Activated naive CD4-positive, alpha-beta T cell treated with anti-CD3 and anti-CD28 coated beads, Interleukin-2, amount 50 U/mL, for 72 hours (primary cell): ENCODE data around the gene CACNA1A. TPM values are rescaled to one million over a fixed set of nuclear protein-coding genes. Genes with fewer than 3 reads are reported as not detected.

ENCODE experiments used
- ATAC-seq, 2 donors: fragments of 150-1000 bp; cut with Tn5 transposase; 2 replicates each; pipeline ENCODE4 v1.10.0; 2021; ENCODE audit warnings: mild to moderate bottlenecking in 2 of 2, moderate library complexity in 2 of 2
- DNase-seq, 2 donors: peaks; one replicate each; pipeline ENCODE4 v3.0.0; 2021 to 2022; ENCODE audit warnings: low spot score in 2 of 2
- H3K27ac Mint-ChIP-seq, 2 donors: one replicate each; pipeline ENCODE4 v1.8.0; 2022; ENCODE audit warnings: mild to moderate bottlenecking in 2 of 2, mixed read lengths in 2 of 2
- H3K36me3 Mint-ChIP-seq, 2 donors: one replicate each; pipeline ENCODE4 v1.8.0; 2022; ENCODE audit warnings: mixed read lengths in 2 of 2
- H3K9me3 Mint-ChIP-seq, 2 donors: one replicate each; pipeline ENCODE4 v1.8.0; 2022; ENCODE audit warnings: mixed read lengths in 2 of 2
- total RNA-seq, 2 donors: library from RNA; stranded (reverse); gene quantifications; one replicate each; pipeline ENCODE4 v1.2.3, GENCODE V29; 2022

CACNA1A gene
- total RNA-seq, 2 donors from 2014 or later: 0.43 to 0.70 TPM

DNA sequence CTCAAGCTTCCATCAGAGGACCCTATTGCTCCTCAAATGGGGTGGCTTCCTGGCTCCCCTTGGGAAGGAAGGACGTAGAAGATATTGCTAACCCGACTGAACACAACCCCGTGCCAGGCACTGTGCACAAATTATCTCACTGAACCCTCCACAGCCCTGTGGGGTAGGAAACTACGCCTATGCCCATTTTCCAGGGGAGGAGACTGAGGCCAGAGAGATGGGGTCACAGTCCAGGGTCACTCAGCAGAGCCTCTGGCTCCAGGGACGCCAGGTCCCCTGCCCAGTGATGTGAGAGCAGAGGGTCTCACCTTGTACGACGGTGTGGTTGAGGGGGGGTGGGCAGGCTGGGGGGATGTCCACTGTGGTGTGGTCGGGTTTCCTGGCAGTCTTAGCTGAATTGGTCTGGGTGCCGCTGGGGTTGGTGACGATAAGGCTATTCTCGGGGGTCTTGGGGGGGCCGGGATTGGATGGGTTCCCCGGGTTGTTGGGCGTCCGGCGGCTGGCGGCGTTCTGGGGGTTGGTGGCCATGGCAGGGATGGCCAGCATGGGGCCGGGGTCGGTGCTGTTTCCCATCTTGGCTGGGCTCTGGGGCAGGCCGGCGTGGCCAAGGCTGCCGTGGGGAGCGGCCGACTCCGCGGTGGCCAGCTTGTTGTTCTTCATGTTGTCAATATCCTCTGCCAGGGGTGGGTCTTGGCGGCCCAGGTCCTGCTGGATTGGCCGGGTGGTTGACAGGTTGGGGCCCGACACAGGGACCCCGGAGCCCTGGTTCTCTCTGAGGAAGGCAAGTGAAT, 219.9 kb downstream of the CACNA1A start:
- ATAC-seq: no peak
- H3K9me3 Mint-ChIP-seq: no peaks in the 10 kb centered on the region

GRCh38 chr19:13284929-13285928, 221.1 kb downstream of the CACNA1A start:
- DNase-seq (no peak), ATAC-seq (no peak)
- Mint-ChIP-seq H3K9me3 (no peaks in the 10 kb centered on the region), H3K27ac (no peak overlapping the region), H3K36me3 (no peaks in the 10 kb centered on the region)

More for the DNA sequence above, 219.9 kb downstream of the CACNA1A start:
- Mint-ChIP-seq H3K27ac (no peak overlapping the region), H3K36me3 (no peaks in the 10 kb centered on the region)
- DNase-seq: no peak

- no peak for ATAC-seq
- DNase-seq: no peak
- H3K27ac Mint-ChIP-seq: no peak overlapping the region
- H3K36me3 Mint-ChIP-seq: no peaks in the 10 kb centered on the region
- no peaks in the 10 kb centered on the region for H3K9me3 Mint-ChIP-seq
Observed at GRCh38 chr19:13283871-13284270, 222.4 kb downstream of the CACNA1A start.

- ATAC-seq (no peak), DNase-seq (no peak)
- Mint-ChIP-seq H3K27ac (no peak overlapping the region), H3K36me3 (no peaks in the 10 kb centered on the region), H3K9me3 (no peaks in the 10 kb centered on the region)
Observed at GRCh38 chr19:13282486-13283065, 223.7 kb downstream of the CACNA1A start.

- H3K9me3 Mint-ChIP-seq: no peaks in the 10 kb centered on the region
- no peak overlapping the region for H3K27ac Mint-ChIP-seq
- DNase-seq: no peak
- no peaks in the 10 kb centered on the region for H3K36me3 Mint-ChIP-seq
- no peak for ATAC-seq
Observed at GRCh38 chr19:13281567-13282291, 224.6 kb downstream of the CACNA1A start.

GRCh38 chr19:13277104-13277809, 229.0 kb downstream of the CACNA1A start:
- ATAC-seq: peak; percentile 95
- Mint-ChIP-seq H3K9me3 (no peaks in the 10 kb centered on the region), H3K36me3 (no peaks in the 10 kb centered on the region), H3K27ac (peak overlapping the region; percentile 9 to 92)
- DNase-seq: peak; percentile 68 to 72

DNA sequence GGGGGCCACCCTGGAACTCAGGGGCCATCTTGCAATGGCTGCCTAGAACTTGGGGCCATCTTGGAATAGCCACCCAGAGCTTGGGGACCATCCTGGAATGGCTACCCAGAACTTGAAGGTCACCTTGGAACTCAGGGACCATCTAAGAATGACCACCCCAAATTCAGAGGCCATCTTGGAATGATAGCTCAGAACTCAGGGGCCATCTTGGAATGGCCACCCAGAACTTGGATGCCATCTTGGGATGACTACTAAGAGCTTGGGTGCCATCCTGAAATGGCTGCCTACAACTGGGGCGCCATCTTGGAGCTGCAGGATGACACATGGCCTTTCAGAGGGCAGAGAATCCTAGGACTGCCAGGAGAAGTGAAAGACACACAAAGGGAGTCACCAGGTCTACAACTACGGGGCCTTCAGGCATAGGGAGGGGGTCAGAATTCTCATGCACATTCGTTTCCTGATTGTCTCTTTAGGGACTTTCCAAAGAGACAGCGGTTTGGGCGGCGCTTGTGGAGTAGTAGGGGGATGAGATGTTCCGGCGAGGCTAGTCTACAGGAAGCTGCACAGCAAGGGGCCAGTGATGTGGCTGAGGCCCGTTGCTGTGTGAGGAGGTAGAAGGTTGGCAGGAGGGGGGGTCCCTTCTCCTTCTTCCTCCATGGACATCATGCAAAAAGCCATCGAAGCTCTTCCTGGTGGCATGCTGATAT, 231.1 kb downstream of the CACNA1A start:
- ATAC-seq (no peak), DNase-seq (no peak)
- H3K27ac Mint-ChIP-seq: no peak overlapping the region

GRCh38 chr19:13270514-13271105, 235.7 kb downstream of the CACNA1A start:
- Mint-ChIP-seq H3K36me3 (no peaks in the 10 kb centered on the region), H3K9me3 (no peaks in the 10 kb centered on the region)
- ATAC-seq: no peak

More for the DNA sequence above, 231.1 kb downstream of the CACNA1A start:
- Mint-ChIP-seq H3K36me3 (no peaks in the 10 kb centered on the region), H3K9me3 (no peaks in the 10 kb centered on the region)

GRCh38 chr19:13269348-13269747, 236.9 kb downstream of the CACNA1A start:
- Mint-ChIP-seq H3K9me3 (no peaks in the 10 kb centered on the region), H3K27ac (no peak overlapping the region), H3K36me3 (no peaks in the 10 kb centered on the region)
- DNase-seq: no peak
- no peak for ATAC-seq

More at GRCh38 chr19:13270514-13271105, 235.7 kb downstream of the CACNA1A start:
- H3K27ac Mint-ChIP-seq: no peak overlapping the region
- no peak for DNase-seq

- no peak for DNase-seq
- Mint-ChIP-seq H3K27ac (no peak overlapping the region), H3K9me3 (no peaks in the 10 kb centered on the region), H3K36me3 (no peaks in the 10 kb centered on the region)
- no peak for ATAC-seq
Observed at GRCh38 chr19:13267889-13268288, 238.4 kb downstream of the CACNA1A start.

- ATAC-seq (no peak), DNase-seq (no peak)
- H3K36me3 Mint-ChIP-seq: no peaks in the 10 kb centered on the region
- H3K27ac Mint-ChIP-seq: no peak overlapping the region
- no peaks in the 10 kb centered on the region for H3K9me3 Mint-ChIP-seq
Observed at GRCh38 chr19:13267131-13267530, 239.1 kb downstream of the CACNA1A start.

DNA sequence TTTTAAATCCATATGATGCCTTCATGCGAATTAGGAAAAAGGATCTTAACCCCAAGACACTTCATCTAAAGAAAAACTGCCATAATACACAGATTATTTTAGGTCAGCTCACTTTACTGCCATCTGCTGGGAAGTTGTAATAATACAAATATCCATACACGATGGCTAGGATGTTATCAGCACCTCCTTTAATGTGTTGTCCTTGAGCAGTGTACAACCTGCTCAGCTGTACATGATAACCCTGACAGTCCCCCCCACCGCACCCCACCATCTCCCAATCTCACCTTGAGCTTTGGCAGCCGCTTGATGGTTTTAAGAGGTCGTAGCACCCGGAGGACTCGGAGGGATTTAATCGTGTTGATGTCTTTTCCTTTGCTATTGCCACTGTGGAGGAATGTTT, 243.8 kb downstream of the CACNA1A start:
- H3K9me3 Mint-ChIP-seq: no peaks in the 10 kb centered on the region
- DNase-seq: no peak
- peaks cover 0 to 7% of the 10 kb centered on the region in 2 donors for H3K36me3 Mint-ChIP-seq
- H3K27ac Mint-ChIP-seq: peak overlapping the region in 1 of 2 donors; percentile 34
- ATAC-seq: peak in 1 of 2 donors; percentile 50

DNA sequence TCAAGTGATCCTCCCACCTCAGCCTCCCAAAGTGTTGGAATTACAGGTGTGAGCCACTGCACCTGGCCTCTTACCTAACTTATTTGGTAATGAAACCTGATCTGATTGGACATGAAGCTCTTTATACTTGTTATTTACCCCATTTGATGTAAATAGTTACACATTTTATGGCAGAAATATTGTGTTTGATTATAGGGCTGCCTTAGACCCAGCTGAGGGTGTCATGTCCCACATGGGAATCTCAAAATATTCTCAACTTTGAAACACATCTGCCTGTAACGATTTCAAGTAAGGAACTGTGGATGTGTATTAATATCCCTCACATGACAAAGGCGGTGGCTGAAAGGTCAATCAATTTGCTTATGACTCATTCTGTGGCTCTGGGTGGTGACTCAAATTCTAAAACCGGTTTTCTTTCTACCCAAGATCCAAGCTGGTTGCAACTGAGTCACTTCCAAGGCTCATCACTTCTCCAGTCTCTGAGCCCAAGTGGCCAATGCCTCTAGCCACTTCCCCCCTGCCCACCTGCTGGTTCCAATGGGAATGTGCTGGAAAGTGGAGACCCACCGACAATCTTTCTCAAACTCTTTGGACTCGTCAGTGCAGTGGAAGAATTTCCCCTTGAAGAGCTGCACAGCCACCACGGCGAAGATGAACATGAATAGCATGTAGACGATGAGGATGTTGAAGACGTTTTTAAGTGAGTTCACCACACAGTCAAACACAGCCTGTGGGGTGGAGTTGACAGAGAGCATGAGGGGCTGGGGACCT, 245.2 kb downstream of the CACNA1A start:
- peaks cover 0 to 13% of the 10 kb centered on the region in 2 donors for H3K36me3 Mint-ChIP-seq

GRCh38 chr19:13256918-13257317, 249.4 kb downstream of the CACNA1A start:
- H3K36me3 Mint-ChIP-seq: peaks cover 0 to 13% of the 10 kb centered on the region in 2 donors
- DNase-seq: no peak
- H3K27ac Mint-ChIP-seq: no peak overlapping the region
- no peak for ATAC-seq
- H3K9me3 Mint-ChIP-seq: peaks cover 0 to 6% of the 10 kb centered on the region in 2 donors

More for the DNA sequence above, 245.2 kb downstream of the CACNA1A start:
- Mint-ChIP-seq H3K27ac (peak overlapping the region; percentile 33 to 49), H3K9me3 (peaks cover 0 to 6% of the 10 kb centered on the region in 2 donors)
- ATAC-seq (peak; percentile 96 to 98), DNase-seq (peak; percentile 30 to 60)
